Astrocyte of the spinal cord (primary cell): ENCODE data around the gene MMS19.

ENCODE experiments used
- DNase-seq: peaks from one replicate; pipeline ENCODE4 v3.0.0; 2011; ENCODE audit warnings: low read depth, low spot score
- H3K4me3 ChIP-seq: 2 replicates; pipeline ENCODE4 v1.5.1; 2011; ENCODE audit warnings: low read depth, mild to moderate bottlenecking, low read length, moderate library complexity
- CTCF ChIP-seq: IDR thresholded peaks from 2 replicates; pipeline ENCODE4 v1.5.1; 2012; ENCODE audit warnings: low read depth, mild to moderate bottlenecking, low read length, inconsistent platforms
- in situ Hi-C: cut with HindIII; loops from 2 replicates; pipeline ENCODE4 v1.10.0; 2017; ENCODE audit warnings: low sequenced_read_pairs

Gene MMS19

GRCh38 chr10:97494863-97495506 lies 3.2 kb downstream of the MMS19 start:
- TF ChIP-seq CTCF: no peak
- in situ Hi-C loops: no loop called here
- DNase-seq: no peak
- no peak overlapping the region for H3K4me3 ChIP-seq

DNA sequence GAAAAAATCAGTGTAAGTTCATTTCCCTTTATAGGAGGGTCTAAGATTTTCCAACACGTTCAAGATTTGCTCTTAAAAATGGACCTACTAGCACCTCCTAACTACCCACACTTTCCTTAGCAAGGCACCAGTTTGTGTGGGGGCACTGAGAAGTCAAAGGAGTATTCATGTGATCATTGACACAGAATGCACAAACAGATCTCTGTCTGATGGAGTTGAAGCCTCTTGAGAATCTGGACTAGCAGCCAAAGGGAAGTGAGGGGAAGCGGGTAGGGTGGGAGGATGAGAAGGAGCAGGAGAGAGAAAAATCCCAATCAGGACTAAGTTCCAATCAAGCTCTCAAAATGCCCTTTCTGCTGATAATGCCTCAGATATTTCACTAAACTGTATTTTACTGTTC lies 4.1 kb downstream of the MMS19 start:
- no peak for DNase-seq
- in situ Hi-C loops: no loop called here
- no peak overlapping the region for H3K4me3 ChIP-seq
- TF ChIP-seq CTCF: no peak

GRCh38 chr10:97490592-97490991 lies 7.6 kb downstream of the MMS19 start:
- in situ Hi-C loops: no loop called here
- no peak overlapping the region for H3K4me3 ChIP-seq
- TF ChIP-seq CTCF: no peak
- DNase-seq: no peak

- no peak for DNase-seq
- TF ChIP-seq CTCF: no peak
- in situ Hi-C loops: no loop called here
These were observed 12.5 kb downstream of the MMS19 start for GRCh38 chr10:97485647-97486281.

GRCh38 chr10:97483921-97484320 lies 14.3 kb downstream of the MMS19 start:
- TF ChIP-seq CTCF: no peak
- in situ Hi-C loops: no loop called here
- DNase-seq: no peak
- no peak overlapping the region for H3K4me3 ChIP-seq

More at GRCh38 chr10:97485647-97486281, 12.5 kb downstream of the MMS19 start:
- no peak overlapping the region for H3K4me3 ChIP-seq

- no peak for DNase-seq
- in situ Hi-C loops: no loop called here
- no peak overlapping the region for H3K4me3 ChIP-seq
- no peak for TF ChIP-seq CTCF
These were observed 14.7 kb downstream of the MMS19 start for GRCh38 chr10:97483506-97483905.
